Hair follicular keratinocyte (primary cell): ENCODE results near the gene PRAMEF27. TPM values are rescaled to one million over a fixed set of nuclear protein-coding genes. Genes with fewer than 3 reads are reported as not detected.

Experiments used
- total RNA-seq: library from RNA; depleted of rRNA; stranded (reverse); fragments of >200 nt; gene quantifications from 2 replicates; pipeline ENCODE4 v1.2.3, GENCODE V29; 2015

Gene PRAMEF27
- not detected in 2 replicates for total RNA-seq

DNA sequence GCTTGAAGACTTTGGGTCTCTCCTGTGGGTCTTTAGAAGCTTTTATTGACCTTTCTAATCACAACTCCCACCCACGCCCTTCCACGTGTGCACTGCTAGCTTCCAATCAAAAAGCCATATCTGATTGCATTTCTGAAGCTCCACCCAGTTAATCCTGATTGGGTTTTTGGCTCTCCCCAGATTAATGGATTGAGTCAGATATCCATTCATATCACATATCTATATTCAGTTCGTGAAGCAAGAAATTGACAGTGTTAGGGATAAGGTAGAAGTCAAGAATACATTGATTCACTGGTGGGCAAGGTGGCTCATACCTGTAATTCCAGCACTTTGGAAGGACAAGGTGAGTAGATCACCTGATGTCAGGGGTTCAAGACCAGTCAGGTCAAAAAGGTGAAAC, at the start of gene PRAMEF27:
Gene PRAMEF27 (minus strand): TSS at position 101 of the 400 bp plus-strand sequence. CDS start 2,916 bp downstream, outside the sequence.

DNA sequence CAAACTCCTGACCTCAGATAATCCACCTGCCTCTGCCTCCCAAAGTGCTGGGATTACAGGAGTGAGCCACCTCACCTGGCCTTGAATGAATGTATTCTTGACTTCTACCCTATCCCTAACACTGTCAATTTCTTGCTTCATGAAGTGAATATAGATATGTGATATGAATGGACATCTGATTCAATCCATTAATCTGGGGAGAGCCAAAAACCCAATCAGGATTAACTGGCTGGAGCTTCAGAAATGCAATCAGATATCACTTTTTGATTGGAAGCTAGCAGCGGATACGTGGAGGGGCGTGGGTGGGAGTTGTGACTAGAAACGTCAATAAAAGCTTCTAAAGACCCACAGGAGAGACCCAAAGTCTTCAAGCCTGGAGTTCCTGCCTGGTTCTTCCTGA, 14.1 kb upstream of the PRAMEF27 start, which contains the start of gene PRAMEF25:
Gene PRAMEF25 (plus strand): TSS at position 301 of the 400 bp plus-strand sequence. CDS start 2,920 bp downstream, outside the sequence.

Other genes with a start within 250 kb of the PRAMEF27 start
- not detected in 2 replicates for gene PRAMEF11, start 225.2 kb downstream of the PRAMEF27 start, total RNA-seq
- gene HNRNPCL1, start 207.9 kb downstream of the PRAMEF27 start, total RNA-seq, result not detected in 2 replicates
- not detected in 2 replicates for gene PRAMEF2, start 199.5 kb downstream of the PRAMEF27 start, total RNA-seq
- not detected in 2 replicates for gene PRAMEF4, start 170.4 kb downstream of the PRAMEF27 start, total RNA-seq
- not detected in 2 replicates for gene PRAMEF10, start 158.3 kb downstream of the PRAMEF27 start, total RNA-seq
- gene PRAMEF7, start 140.0 kb downstream of the PRAMEF27 start, total RNA-seq, result not detected in 2 replicates
- gene PRAMEF6, start 109.0 kb downstream of the PRAMEF27 start, total RNA-seq, result not detected in 2 replicates
- gene HNRNPCL3, start 4.2 kb upstream of the PRAMEF27 start, total RNA-seq, result not detected in 2 replicates
- not detected in 2 replicates for gene PRAMEF25, start 14.2 kb upstream of the PRAMEF27 start, total RNA-seq
- gene HNRNPCL2, start 60.3 kb upstream of the PRAMEF27 start, total RNA-seq, result not detected in 2 replicates
- not detected in 2 replicates for gene PRAMEF26, start 99.4 kb upstream of the PRAMEF27 start, total RNA-seq
- not detected in 2 replicates for gene HNRNPCL4, start 109.1 kb upstream of the PRAMEF27 start, total RNA-seq
- not detected in 2 replicates for gene PRAMEF9, start 115.3 kb upstream of the PRAMEF27 start, total RNA-seq
- gene PRAMEF13, start 144.8 kb upstream of the PRAMEF27 start, total RNA-seq, result not detected in 2 replicates
- not detected in 2 replicates for gene PRAMEF18, start 169.6 kb upstream of the PRAMEF27 start, total RNA-seq
- gene PRAMEF5, start 197.6 kb upstream of the PRAMEF27 start, total RNA-seq, result not detected in 2 replicates
- gene PRAMEF8, start 228.6 kb upstream of the PRAMEF27 start, total RNA-seq, result not detected in 2 replicates
- gene PRAMEF33, start 247.0 kb upstream of the PRAMEF27 start, total RNA-seq, result not detected in 2 replicates